ENCODE results near the gene DNAJC18. TPM values are rescaled to one million over a fixed set of nuclear protein-coding genes. Genes with fewer than 3 reads are reported as not detected.
A peak's percentile ranks its signal among the peaks of the same experiment; 100 is the strongest.

The DNAJC18 gene
- total RNA-seq, 1 donor from 2014 or later, result 8.4 TPM

GRCh38 chr5:139406963-139407362, 32.4 kb downstream of the DNAJC18 start:
- no peak for DNase-seq (ENCODE audit: low spot score)

DNA sequence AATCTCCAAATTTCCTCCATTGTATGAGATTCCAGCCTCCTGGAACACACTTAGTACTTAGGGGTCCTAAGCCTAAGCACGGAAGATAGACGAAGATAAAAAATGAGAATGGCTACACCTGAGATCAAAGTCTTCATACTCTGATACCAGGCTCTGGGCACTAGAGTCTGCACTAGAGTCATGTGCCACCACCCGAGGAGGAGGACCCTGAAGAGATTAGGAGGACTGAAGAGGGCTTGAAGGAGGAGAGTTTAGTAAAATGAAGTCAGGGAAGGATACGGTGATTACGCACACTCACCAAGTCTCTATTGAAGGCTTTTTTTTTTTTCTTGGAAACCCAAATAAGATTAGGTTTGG, 34.9 kb downstream of the DNAJC18 start:
- no peak for DNase-seq (ENCODE audit: low spot score)

GRCh38 chr5:139403787-139404483, 35.4 kb downstream of the DNAJC18 start, which contains the start of gene SPATA24:
SPATA24 (minus strand) TSS chr5:139404089; CDS start chr5:139404060, 29 bp downstream.
- peak; percentile 98 for DNase-seq (ENCODE audit: low spot score)

DNA sequence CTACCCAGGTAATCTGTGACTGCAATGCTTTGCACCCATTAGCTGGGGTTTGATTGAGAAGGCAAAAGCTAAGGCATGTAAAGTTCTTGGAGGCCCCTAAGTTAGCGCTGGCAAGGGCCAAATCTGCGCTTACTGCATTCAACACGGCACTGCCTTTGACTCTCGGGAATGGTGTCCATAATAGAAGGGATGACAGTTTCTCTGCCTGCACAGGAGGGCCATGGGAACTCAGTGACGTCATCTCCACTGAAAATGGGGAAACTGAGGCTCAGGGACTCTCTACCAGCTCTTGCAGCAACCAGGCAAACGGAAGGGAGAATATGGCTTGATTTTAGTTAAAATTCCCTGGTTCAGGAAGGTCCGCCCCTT, 35.9 kb downstream of the DNAJC18 start:
- no peak for DNase-seq (ENCODE audit: low spot score)

DNA sequence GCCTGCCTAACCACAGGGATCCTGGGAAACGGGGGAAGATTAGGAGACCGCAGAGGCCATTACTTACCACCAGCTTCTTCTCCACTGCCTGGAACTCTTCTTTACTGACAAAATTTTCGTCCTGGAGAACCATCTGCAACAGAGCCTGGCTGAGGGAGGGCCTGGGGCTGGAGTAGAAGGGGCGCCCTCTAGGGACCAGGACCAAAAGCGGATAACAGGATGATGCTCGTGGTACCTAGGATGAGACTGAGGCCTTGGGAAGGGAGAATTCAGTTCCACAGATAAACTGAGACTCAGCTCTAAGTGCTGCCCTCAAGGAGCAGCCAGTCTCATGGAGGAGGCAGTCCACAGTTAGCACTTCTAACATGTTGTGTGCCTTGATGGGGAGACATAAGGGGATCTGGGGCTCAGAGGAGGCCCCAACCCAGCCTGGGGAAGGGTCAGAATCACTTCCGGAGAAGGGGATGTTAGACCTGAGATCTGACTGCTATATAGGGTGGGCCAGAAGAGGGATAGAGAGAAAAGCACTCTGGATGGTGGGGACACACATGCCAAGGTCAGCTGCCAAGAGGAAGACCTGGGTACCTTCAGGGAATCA, 36.7 kb downstream of the DNAJC18 start:
- no peak for DNase-seq (ENCODE audit: low spot score)

DNA sequence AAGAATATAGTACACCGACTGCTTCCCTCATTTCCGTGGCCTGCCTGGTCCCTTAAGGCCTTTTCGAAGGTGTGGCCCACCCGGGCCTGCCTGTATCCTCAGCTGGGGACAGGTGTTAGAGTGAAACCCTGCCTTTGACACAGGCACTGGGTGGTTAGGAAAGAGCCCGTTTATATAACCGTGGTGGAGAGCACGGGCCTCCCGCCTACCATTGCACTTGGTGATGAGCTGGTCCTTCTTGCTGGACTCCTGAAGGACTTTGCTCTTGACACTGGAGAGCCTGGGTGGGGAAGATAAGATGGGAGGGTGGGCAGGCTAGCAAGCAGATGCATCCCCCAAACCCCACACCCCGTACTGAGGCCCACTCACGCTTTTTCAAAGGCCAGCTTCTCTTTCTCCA, 37.8 kb downstream of the DNAJC18 start:
- no peak for DNase-seq (ENCODE audit: low spot score)

- DNase-seq (ENCODE audit: low spot score), result no peak
Observed at GRCh38 chr5:139399501-139400121, 39.7 kb downstream of the DNAJC18 start.

- DNase-seq (ENCODE audit: low spot score), result no peak
Observed at GRCh38 chr5:139397921-139398320, 41.4 kb downstream of the DNAJC18 start.

- DNase-seq (ENCODE audit: low spot score), result no peak
Observed at GRCh38 chr5:139396691-139397090, 42.6 kb downstream of the DNAJC18 start.

GRCh38 chr5:139395844-139396640, 43.3 kb downstream of the DNAJC18 start:
- DNase-seq (ENCODE audit: low spot score), result no peak

DNA sequence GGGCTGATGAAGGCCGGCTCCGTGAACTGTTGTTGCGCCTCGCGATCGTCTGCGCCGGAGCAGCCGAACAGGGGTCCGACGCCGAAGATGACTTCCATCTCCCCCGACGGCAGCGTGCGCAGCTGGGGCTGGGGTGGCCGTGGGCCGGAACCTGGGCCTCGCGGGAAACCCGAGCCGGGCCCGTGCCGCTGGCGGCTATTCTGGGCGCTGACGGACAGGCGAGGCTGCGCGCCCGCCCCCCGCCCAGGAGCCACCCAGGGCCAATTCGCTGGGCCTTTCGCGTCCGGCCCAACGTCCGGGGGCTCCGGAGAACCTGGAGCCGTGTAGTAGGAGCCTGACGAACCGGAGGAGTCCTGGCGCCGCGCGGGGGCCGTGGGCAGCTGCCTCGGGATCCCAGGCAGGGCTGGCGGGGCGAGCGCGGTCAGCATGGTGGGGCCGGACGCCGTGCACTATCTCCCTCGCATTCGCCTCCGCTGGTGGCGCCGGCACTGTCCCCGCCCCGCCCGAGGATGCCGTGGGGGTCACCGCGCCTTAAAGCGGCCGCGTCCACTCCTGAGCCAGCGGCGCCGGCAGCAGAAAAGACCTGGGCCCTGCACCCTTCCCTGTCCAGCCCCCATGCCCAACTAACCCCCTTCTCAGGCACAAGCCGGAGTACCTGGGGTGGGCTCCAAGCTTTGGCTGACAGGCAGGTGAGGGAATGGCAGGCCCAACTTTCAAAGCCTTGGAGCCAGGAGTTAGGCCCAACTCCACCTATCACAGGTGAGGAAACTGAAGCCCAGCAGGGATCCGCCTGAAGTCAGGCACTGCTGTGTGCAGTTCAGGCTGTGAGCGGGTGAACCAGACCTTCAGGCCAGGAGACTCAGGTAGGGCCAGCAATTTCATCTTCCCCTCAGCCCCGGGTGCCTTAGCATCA, 44.4 kb downstream of the DNAJC18 start, which contains the start of gene PROB1:
PROB1 (minus strand) TSS at position 451 of the 913 bp plus-strand sequence; CDS start at position 428, 23 bp downstream.
- DNase-seq (ENCODE audit: low spot score), result no peak

DNA sequence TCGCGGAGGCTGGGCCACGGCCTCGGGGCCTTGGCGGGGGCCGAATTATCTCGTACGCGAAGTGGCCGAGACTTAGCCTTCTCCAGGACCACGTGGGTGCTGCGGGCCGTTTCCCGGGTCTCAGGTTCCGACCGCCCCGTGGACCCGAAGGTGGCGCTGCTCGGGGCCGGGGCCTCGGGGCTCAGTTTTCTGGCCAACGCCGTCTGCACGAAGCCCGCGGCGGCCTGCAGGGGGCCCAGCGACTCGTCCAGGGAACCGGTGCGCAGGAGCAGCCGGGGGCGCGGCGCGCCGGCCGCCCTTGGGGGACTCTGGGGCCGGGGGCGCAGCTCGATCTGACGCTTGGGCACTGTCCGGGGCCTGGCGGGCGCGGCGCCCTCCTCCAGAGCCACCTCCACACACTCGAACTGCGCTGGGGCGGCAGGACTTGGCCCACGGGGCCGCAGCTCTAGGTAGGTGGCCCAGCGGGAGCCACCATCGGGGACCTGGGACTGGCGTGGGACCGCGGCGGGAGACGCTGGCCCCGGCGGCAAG, 45.1 kb downstream of the DNAJC18 start:
- no peak for DNase-seq (ENCODE audit: low spot score)

DNA sequence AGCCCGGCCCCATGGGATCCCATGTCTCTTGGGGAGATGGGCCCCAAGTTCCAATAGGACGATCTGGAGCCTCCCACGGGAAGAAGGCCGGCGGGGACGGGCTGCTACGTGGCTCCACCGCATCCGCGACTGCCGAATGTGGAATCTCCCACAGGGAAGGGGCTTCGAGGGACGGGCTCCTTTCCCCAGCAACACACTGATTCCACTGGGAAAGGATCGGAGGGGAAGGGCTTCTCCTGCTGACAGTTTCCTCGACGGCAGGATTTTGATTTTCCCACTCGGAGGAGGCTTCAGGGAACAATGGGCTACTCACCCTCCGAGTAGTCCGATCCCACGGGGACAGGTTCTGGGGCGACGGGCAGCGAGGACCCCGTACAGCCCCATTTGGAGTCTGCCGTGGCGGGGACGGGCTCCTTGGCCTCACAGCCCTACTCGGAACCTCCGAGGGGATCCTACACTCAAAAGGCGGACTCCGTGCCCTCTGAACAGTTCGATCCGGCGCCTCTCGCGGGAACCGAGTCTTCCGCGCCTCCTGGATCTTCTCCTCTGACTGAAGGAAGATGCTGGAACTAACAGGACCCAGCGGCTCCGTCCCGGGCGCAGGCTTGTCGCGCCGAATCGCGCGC, 45.7 kb downstream of the DNAJC18 start:
- no peak for DNase-seq (ENCODE audit: low spot score)

GRCh38 chr5:139392678-139393496, 46.4 kb downstream of the DNAJC18 start:
- no peak for DNase-seq (ENCODE audit: low spot score)

GRCh38 chr5:139392324-139392677, 47.0 kb downstream of the DNAJC18 start:
- no peak for DNase-seq (ENCODE audit: low spot score)

- no peak for DNase-seq (ENCODE audit: low spot score)
Observed at GRCh38 chr5:139391570-139392323, 47.6 kb downstream of the DNAJC18 start.

DNA sequence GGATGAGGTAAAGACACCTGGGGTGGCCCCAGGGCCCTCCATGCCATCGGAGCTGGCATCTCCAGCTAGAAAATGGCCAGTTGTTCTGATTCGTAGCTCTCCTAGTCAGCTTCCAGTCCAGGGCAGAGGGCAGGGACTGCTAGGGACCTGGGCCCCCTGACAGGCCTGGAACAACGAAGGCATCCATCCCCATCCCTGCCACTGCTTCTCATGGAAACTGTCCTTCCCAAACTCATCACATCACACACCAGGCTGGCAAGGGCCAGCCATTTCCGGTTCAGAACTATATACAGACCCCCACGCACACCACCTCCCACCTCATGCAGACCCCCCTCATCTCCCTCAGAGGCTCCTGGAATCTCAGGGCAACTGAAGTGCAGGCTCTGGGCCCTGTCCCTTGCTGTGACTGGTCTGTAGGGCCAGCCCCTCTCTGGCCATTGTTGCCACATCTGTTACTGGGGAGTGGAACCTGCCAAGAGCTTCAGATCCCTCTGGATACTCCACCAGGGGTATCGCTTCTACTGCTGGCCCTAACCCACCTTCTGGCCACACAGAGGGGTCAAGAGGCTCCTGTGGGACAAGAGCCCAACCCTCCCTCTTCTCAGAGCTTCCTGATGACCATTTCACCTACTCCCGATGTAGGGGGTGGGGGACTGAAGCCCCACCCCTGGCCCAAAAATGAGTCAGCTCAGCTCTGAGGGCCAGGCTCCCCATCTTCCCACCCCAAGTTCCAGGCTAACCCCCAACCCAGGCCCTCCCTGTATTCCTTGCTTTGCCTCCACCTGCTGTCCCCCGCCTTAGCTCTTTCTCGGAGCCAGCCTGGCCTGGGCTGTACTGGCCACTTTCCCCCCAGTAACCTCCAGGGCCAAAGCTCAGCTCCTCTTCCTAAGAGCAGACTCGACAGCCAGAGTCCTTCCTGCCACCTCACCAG, 48.4 kb downstream of the DNAJC18 start:
- no peak for DNase-seq (ENCODE audit: low spot score)
